ENCODE data around the gene ANKMY1. TPM values are rescaled to one million over a fixed set of nuclear protein-coding genes. Genes with fewer than 3 reads are reported as not detected.

ANKMY1 gene
- total and polyA plus RNA-seq, 2 of the 8 experiments (the other 6 are each of a cell fraction or from before 2014, with no cell fraction given), result 4.5 to 4.8 TPM

DNA sequence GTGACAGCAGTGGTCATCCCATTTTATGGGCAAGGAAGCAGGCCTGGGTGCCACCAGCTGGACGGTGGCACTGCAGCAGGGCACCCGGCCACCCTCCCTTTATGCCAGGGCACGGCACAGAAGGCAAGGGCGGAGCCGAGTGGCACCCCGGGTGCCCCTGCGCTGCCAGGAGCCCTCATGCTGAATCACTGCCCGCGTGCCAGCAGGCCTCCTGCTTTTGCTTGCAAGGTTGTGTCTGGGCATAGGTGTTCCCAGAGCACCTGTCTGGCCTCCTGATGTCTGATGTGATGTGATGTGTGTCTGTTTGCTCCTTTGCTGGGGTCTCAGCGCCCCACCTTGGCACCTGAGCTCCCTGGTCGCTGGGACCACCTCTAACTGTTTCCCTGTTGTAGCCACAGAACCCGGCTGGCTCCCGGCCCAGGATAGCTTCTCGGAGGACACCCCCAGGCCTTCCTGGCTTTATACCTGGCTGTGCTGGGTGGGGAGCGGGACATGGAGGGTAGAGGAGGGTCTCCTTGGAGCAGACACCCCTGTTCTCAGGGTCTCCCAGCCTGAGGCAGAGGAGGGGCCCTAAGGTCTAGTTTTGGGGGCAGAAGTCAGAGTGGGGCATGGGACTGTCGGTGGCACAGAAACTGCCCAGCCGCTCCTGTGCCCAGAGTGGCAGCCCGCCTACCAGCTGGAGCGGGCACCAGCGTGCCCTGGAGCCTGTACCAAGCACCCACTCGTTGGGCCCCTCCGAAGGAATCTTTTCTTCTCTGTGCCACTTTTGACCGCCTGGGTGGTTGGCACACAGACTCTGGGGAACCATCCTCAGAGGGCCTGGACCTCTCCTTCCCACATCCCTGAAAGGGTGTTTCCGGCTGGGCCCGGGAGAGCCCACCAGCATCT, 118.7 kb downstream of the ANKMY1 start:
- peaks cover 14 to 24% (median 19%) of the 10 kb centered on the region in 4 experiments for H3K27me3 ChIP-seq (replicated peaks in 1 of 4; ENCODE audit: control insufficient read depth in 3 of 4, extremely low read depth in 1 of 4, insufficient read depth in 3 of 4, low read length in 3 of 4)
- ChIA-PET CTCF (ENCODE audit: partially characterized antibody) (interaction anchor here (0.5 to 2.1 kb wide), 13 partner anchors 8 to 414 kb away, joined by 3 to 13 read pairs (median 4); partner anchors contain the start of gene NDUFA10), POLR2A (ENCODE audit: partially characterized antibody) (no interaction called here)
- H3K4me1 ChIP-seq (replicated peaks in 1 of 4; ENCODE audit: control insufficient read depth in 3 of 4, insufficient read depth in 4 of 4, low read length in 3 of 4), result peaks cover 0 to 15% (median 1%) of the 10 kb centered on the region in 4 experiments; a peak in 6 of 7 replicates
- H3K18ac ChIP-seq (ENCODE audit: extremely low read depth, low read length), result no peak overlapping the region
- no peak overlapping the region for H4K91ac ChIP-seq (replicated peaks; ENCODE audit: insufficient read length, low read length)
- H2AFZ ChIP-seq (ENCODE audit: low read length), result no peak overlapping the region
- H2BK12ac ChIP-seq (ENCODE audit: low read depth, low read length), result no peak overlapping the region
- H3K14ac ChIP-seq (ENCODE audit: insufficient read length), result no peak overlapping the region
- H4K20me1 ChIP-seq (replicated peaks in 1 of 2; ENCODE audit: control insufficient read depth in 1 of 2, insufficient read depth in 2 of 2, low read length in 2 of 2), result peaks cover 24 to 35% of the 10 kb centered on the region in 2 experiments
- WGBS, 2 experiments (ENCODE audit: extremely low coverage in 1 of 2, insufficient coverage in 1 of 2, insufficient read length in 1 of 2, insufficient replicate concordance in 2 of 2, low coverage in 1 of 2, low lambda C conversion rate in 2 of 2, missing lambda C conversion rate in 1 of 2), result 82% methylated on average over 23 of the region's 25 CpGs; no CpG with 5 or more reads in 1 of the 2 experiments
- H2BK120ac ChIP-seq (replicated peaks; ENCODE audit: low read depth, low read length), result no peak overlapping the region
- H3K27ac ChIP-seq (ENCODE audit: low read depth, low read length), result no peak overlapping the region
- peaks cover 0 to 9% of the 10 kb centered on the region in 2 experiments; a peak in 1 of 4 replicates for H3K79me2 ChIP-seq (ENCODE audit: control insufficient read depth in 1 of 2, insufficient read depth in 2 of 2, low read length in 2 of 2)
- H3K36me3 ChIP-seq (ENCODE audit: control insufficient read depth in 2 of 4, insufficient read depth in 4 of 4, low read length in 3 of 4), result no peaks in the 10 kb centered on the region; a peak in 1 of 8 replicates
- H4K5ac ChIP-seq (ENCODE audit: insufficient read length, low read depth, low read length), result no peak overlapping the region
- H3K4me3 ChIP-seq (ENCODE audit: extremely low read depth in 1 of 4, insufficient read depth in 2 of 4, low read depth in 3 of 4, low read length in 4 of 4), result no peak overlapping the region
- H2BK20ac ChIP-seq (ENCODE audit: low read length), result no peak overlapping the region
- no peak for TF ChIP-seq CTBP2 (IDR thresholded peaks at IDR 0.05; ENCODE audit: borderline replicate concordance, insufficient read depth, insufficient read length, low read length)
- TF ChIP-seq TAF7 (optimal IDR thresholded peaks at IDR 0.05; ENCODE audit: borderline replicate concordance, low read depth, low read length), result no peak
- H2BK15ac ChIP-seq (ENCODE audit: low read length), result no peak overlapping the region
- H3K23ac ChIP-seq (ENCODE audit: insufficient read length), result no peak overlapping the region
- no peak overlapping the region for H3K56ac ChIP-seq (replicated peaks; ENCODE audit: insufficient read length, low read depth, low read length)
- peaks cover 7% of the 10 kb centered on the region; the same call in 1 of the 2 replicates for H3K23me2 ChIP-seq (ENCODE audit: low read depth, low read length)
- no peak for DNase-seq (ENCODE audit: low read depth in 1 of 2, low spot score in 2 of 2)
- no peak overlapping the region for H3K4ac ChIP-seq (replicated peaks; ENCODE audit: insufficient read length, low read depth, low read length)
- no peak overlapping the region for H4K8ac ChIP-seq (ENCODE audit: extremely low read depth, insufficient read depth, low read length)
- H2AK5ac ChIP-seq (ENCODE audit: low read depth, low read length), result no peak overlapping the region
- no peak for FAIRE-seq
- H3K9me3 ChIP-seq (ENCODE audit: insufficient read depth in 2 of 2, low read depth in 1 of 2, low read length in 1 of 2), result no peaks in the 10 kb centered on the region
- no peak overlapping the region for H3K4me2 ChIP-seq (ENCODE audit: insufficient read depth in 1 of 2, low read depth in 2 of 2, low read length in 2 of 2)
- no peak overlapping the region for H2BK5ac ChIP-seq (ENCODE audit: low read depth, low read length)
- H3K79me1 ChIP-seq (ENCODE audit: low read depth, low read length), result peaks cover 5% of the 10 kb centered on the region; the same call in 1 of the 2 replicates
- H3K9ac ChIP-seq (replicated peaks in 1 of 4; ENCODE audit: extremely low read depth in 1 of 4, low read depth in 3 of 4, low read length in 3 of 4), result no peak overlapping the region
